Cardiac muscle cell (in vitro differentiated cells and primary cell): Measurements from ENCODE around the gene NME7. TPM values are rescaled to one million over a fixed set of nuclear protein-coding genes. Genes with fewer than 3 reads are reported as not detected.

Experiments used
- DNase-seq, 2 donors: peaks; one replicate each; pipeline versions ENCODE4 v3.0.0 to v3.0.0-alpha.2; 2010 to 2017; ENCODE audit warnings: low read depth in 1 of 2, low spot score in 1 of 2
- H3K27ac ChIP-seq: fragments of 200-600 bp; sonication (generic); 2 replicates; pipeline ENCODE4 v1.5.1; 2016
- H3K27me3 ChIP-seq: fragments of 200-600 bp; sonication (generic); 2 replicates; pipeline ENCODE4 v1.6.0; 2016; ENCODE audit warnings: control low read depth
- H3K36me3 ChIP-seq: fragments of 200-600 bp; sonication (generic); 2 replicates; pipeline ENCODE4 v1.5.1; 2016; ENCODE audit warnings: control low read depth
- H3K4me1 ChIP-seq: fragments of 200-600 bp; sonication (generic); 2 replicates; pipeline ENCODE4 v1.8.1; 2017; ENCODE audit warnings: low read depth, mild to moderate bottlenecking, mixed run types
- H3K4me3 ChIP-seq: fragments of 200-600 bp; sonication (generic); 2 replicates; pipeline ENCODE4 v1.5.1; 2016; ENCODE audit warnings: mild to moderate bottlenecking
- H3K9me3 ChIP-seq: fragments of 200-600 bp; sonication (generic); 2 replicates; pipeline ENCODE4 v1.5.1; 2017; ENCODE audit warnings: low read depth, mild to moderate bottlenecking, control low read depth
- CTCF ChIP-seq: IDR thresholded peaks from 2 replicates; pipeline ENCODE4 v1.5.1; 2012; ENCODE audit warnings: low read depth, mild to moderate bottlenecking, low read length
- polyA plus RNA-seq: library from polyadenylated mRNA; unstranded; fragments of >200 nt; fragmentation: Nextera tagmentation; extraction: Ambion mirVana; gene quantifications from 2 replicates; pipeline ENCODE4 v1.2.1, GENCODE V29; 2016
- total RNA-seq: library from RNA; depleted of rRNA; stranded (reverse); fragments of >200 nt; gene quantifications from 2 replicates; pipeline ENCODE4 v1.2.3, GENCODE V29; 2016

NME7 gene
- total and polyA plus RNA-seq, 2 experiments from 2014 or later = 10.1 to 110 TPM

- TF ChIP-seq CTCF = peak; percentile 21
- peaks cover 43% of the 10 kb centered on the region for H3K36me3 ChIP-seq
- H3K4me1 ChIP-seq = peaks cover 29% of the 10 kb centered on the region
- H3K4me3 ChIP-seq = peak overlapping the region; percentile 100
- DNase-seq = peak; percentile 42 to 51
- H3K27ac ChIP-seq = peak overlapping the region; percentile 94
- no peaks in the 10 kb centered on the region for H3K27me3 ChIP-seq
- no peaks in the 10 kb centered on the region for H3K9me3 ChIP-seq
These were observed 258.6 kb downstream of the NME7 start for GRCh38 chr1:169108863-169109560.

- Histone ChIP-seq H3K9me3 (no peaks in the 10 kb centered on the region), H3K4me1 (peaks cover 27% of the 10 kb centered on the region), H3K4me3 (peak overlapping the region; percentile 100), H3K36me3 (peaks cover 35% of the 10 kb centered on the region), H3K27me3 (no peaks in the 10 kb centered on the region), H3K27ac (peak overlapping the region; percentile 94)
- no peak for TF ChIP-seq CTCF
- DNase-seq = no peak
These were observed 259.4 kb downstream of the NME7 start for GRCh38 chr1:169108223-169108622.

- no peak for TF ChIP-seq CTCF
- Histone ChIP-seq H3K9me3 (no peaks in the 10 kb centered on the region), H3K27ac (peak overlapping the region; percentile 94), H3K4me3 (peak overlapping the region; percentile 100), H3K4me1 (peaks cover 28% of the 10 kb centered on the region), H3K27me3 (no peaks in the 10 kb centered on the region), H3K36me3 (peaks cover 30% of the 10 kb centered on the region)
- peak in 1 of 2 donors; percentile 36 for DNase-seq
These were observed 259.9 kb downstream of the NME7 start for GRCh38 chr1:169107603-169108208.

- Histone ChIP-seq H3K4me3 (peak overlapping the region; percentile 100), H3K4me1 (peaks cover 28% of the 10 kb centered on the region), H3K27ac (peak overlapping the region; percentile 94), H3K27me3 (no peaks in the 10 kb centered on the region), H3K9me3 (no peaks in the 10 kb centered on the region), H3K36me3 (peaks cover 24% of the 10 kb centered on the region)
- DNase-seq = peak in 1 of 2 donors; percentile 37
- no peak for TF ChIP-seq CTCF
These were observed 260.5 kb downstream of the NME7 start for GRCh38 chr1:169106921-169107602.

GRCh38 chr1:169106095-169106920 lies 261.3 kb downstream of the NME7 start, which contains the start of gene ATP1B1:
Gene ATP1B1 (plus strand): TSS chr1:169106690. CDS start chr1:169106830, 140 bp downstream.
- H3K27me3 ChIP-seq = no peaks in the 10 kb centered on the region
- TF ChIP-seq CTCF = peak; percentile 40
- H3K4me1 ChIP-seq = peaks cover 21% of the 10 kb centered on the region
- H3K4me3 ChIP-seq = peak within 1 kb of the TSS; percentile 100
- DNase-seq = peak; percentile 88 to 97
- H3K36me3 ChIP-seq = peaks cover 16% of the 10 kb centered on the region
- peak within 1 kb of the TSS; percentile 94 for H3K27ac ChIP-seq
- H3K9me3 ChIP-seq = no peaks in the 10 kb centered on the region
